ENCODE data around the gene SLC38A3. TPM values are rescaled to one million over a fixed set of nuclear protein-coding genes. Genes with fewer than 3 reads are reported as not detected.
A peak's percentile ranks its signal among the peaks of the same experiment; 100 is the strongest.

The SLC38A3 gene
- total RNA-seq, 1 donor from 2014 or later = not detected

DNA sequence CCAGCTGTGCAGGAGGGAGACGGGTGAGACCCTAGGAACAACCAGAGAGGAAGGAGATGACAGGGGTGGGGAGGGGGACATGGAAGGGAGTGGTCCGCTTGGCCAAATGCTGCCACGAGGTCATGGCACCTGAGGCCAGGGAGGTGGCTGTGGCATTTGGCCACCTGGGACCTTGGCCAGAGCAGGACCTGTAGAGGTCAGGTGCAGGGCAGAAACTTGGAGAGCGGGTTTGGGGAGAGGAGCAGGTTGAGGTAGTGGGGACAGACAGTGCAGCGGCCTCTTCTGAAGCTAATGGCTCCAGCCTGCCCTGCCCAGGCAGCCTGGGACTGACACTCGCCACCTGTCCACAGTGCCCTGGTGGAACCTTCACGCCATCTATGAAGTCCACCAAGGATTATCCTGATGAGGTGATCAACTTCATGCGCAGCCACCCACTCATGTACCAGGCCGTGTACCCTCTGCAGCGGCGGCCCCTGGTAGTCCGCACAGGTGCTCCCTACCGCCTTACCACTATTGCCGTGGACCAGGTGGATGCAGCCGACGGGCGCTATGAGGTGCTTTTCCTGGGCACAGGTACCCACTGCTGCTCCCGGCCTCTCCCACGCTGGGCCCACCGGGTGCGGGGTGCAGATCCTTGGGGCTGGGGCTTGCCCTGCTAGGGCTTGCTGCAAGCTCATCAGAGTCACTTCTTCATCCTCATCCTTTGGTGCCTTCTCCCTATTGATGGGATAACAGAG lies 20.7 kb upstream of the SLC38A3 start:
- TF ChIP-seq CTCF (conservative IDR thresholded peaks at IDR 0.05; ENCODE audit: low read depth, low read length) = no peak

DNA sequence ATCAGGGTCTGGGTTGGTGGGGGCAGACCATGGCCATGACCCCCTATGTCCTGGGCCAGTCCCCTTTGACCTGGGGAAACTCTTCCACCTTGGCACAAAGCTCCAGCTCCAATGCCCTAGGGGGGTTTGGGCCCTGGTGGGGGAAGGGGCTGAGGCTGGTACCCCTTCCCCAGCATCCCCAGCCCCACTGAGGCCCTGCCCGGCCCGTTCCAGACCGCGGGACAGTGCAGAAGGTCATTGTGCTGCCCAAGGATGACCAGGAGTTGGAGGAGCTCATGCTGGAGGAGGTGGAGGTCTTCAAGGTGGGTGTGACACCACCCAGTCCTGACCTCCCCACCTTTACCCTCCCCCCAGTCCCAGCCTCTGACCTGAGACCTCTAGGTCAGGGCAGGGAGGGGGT lies 19.8 kb upstream of the SLC38A3 start:
- no peak for DNase-seq (ENCODE audit: low read depth)
- no peak for TF ChIP-seq CTCF (conservative IDR thresholded peaks at IDR 0.05; ENCODE audit: low read depth, low read length)
- H3K4me3 ChIP-seq (ENCODE audit: low read depth, low read length) = no peak overlapping the region

More for the DNA sequence above, 20.7 kb upstream of the SLC38A3 start:
- no peak for DNase-seq (ENCODE audit: low read depth)
- no peak overlapping the region for H3K4me3 ChIP-seq (ENCODE audit: low read depth, low read length)

DNA sequence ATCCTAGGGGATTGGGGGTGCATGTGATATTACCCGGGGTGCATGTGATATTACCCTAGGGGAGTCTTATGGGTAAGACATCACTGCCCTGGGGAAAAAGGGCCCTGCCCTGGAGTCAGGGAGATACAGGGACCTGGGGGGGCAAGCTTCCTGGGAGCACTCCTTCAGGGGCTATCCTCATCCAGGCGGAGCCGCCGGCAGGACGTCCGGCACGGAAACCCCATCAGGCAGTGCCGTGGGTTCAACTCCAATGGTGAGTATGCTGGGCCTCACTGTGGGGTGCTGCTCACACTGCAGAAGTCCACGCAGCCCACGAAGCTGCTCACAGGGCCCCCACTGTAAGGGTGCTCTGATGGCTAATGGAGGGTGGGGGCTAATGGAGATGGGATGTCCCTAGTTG lies 19.0 kb upstream of the SLC38A3 start:
- DNase-seq (ENCODE audit: low read depth) = no peak
- H3K4me3 ChIP-seq (ENCODE audit: low read depth, low read length) = no peak overlapping the region
- no peak for TF ChIP-seq CTCF (conservative IDR thresholded peaks at IDR 0.05; ENCODE audit: low read depth, low read length)

GRCh38 chr3:50187750-50188149 lies 17.3 kb upstream of the SLC38A3 start:
- TF ChIP-seq CTCF (conservative IDR thresholded peaks at IDR 0.05; ENCODE audit: low read depth, low read length) = no peak
- no peak for DNase-seq (ENCODE audit: low read depth)
- H3K4me3 ChIP-seq (ENCODE audit: low read depth, low read length) = no peak overlapping the region

DNA sequence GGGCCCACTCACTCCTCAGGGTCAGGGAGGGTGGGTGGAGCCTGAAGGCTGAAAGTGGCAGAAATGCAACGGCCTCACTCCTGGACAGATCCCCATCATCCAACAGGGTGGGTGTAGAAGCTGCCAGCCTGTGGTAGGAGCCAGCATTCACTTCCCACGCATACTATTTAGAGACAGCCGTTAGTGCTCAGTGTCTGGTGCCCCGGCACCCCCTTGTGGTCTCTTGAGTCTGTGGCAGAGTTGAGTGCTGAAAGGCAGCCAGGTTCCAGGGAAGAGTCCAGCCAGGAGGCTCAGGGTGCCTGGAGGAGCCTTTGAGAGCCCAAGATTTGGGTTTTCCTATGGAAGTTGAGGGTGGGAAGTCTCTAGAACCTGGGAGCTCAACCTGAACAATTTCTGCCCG lies 15.8 kb upstream of the SLC38A3 start:
- no peak for DNase-seq (ENCODE audit: low read depth)
- H3K4me3 ChIP-seq (ENCODE audit: low read depth, low read length) = no peak overlapping the region
- TF ChIP-seq CTCF (conservative IDR thresholded peaks at IDR 0.05; ENCODE audit: low read depth, low read length) = peak; percentile 96

GRCh38 chr3:50189989-50190388 lies 15.1 kb upstream of the SLC38A3 start:
- DNase-seq (ENCODE audit: low read depth) = no peak
- H3K4me3 ChIP-seq (ENCODE audit: low read depth, low read length) = no peak overlapping the region
- TF ChIP-seq CTCF (conservative IDR thresholded peaks at IDR 0.05; ENCODE audit: low read depth, low read length) = no peak
